ENCODE measurements around the gene ANO5. TPM values are rescaled to one million over a fixed set of nuclear protein-coding genes. Genes with fewer than 3 reads are reported as not detected.
A peak's percentile ranks its signal among the peaks of the same experiment; 100 is the strongest.
"Not testable (repeated sequence)": the region's sequence is repeated elsewhere in the genome, so short reads cannot be mapped to it uniquely, and the experiment has no call there.

The ANO5 gene
- total and polyA plus RNA-seq, 5 donors from 2014 or later, result not detected

DNA sequence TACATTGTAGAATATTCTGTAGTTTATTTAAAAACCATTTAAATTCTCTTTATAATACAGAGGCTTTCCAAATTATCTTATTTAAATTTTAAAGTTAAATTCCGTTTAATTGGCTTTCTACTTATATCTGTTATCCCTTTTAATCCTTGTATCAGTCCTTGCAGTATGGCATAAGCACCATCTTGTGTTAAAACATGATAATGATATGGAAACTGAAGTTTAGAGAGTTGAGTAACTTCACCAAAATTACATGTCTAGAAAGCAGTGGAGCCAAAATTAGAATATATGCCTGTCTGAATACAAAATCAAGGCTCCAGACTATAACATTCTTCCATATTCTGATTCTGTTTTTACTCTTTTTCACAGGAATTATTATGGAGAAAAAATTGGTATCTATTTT lies 57.0 kb downstream of the ANO5 start:
- no peaks in the 10 kb centered on the region for H3K36me3 ChIP-seq (ENCODE audit: control insufficient read depth, insufficient read depth, low read length)
- no peaks in the 10 kb centered on the region for H3K4me1 ChIP-seq (ENCODE audit: control insufficient read depth, insufficient read depth, low read length, poor library complexity, severe bottlenecking)
- Mint-ChIP-seq H3K9me3 (no peaks in the 10 kb centered on the region), H3K27ac (no peak overlapping the region), H3K4me3 (no peak overlapping the region), H3K27me3 (peaks cover 5% of the 10 kb centered on the region), H3K4me1 (no peaks in the 10 kb centered on the region), H3K36me3 (no peaks in the 10 kb centered on the region)
- no peak overlapping the region for H3K4me3 ChIP-seq (ENCODE audit: low read depth, low read length)
- no peaks in the 10 kb centered on the region for H3K27me3 ChIP-seq (ENCODE audit: control insufficient read depth, insufficient read depth, low read length)
- DNase-seq (no peak), ATAC-seq (ENCODE audit: low read depth in 2 of 2) (no peak)
- no peak overlapping the region for H3K27ac ChIP-seq (ENCODE audit: insufficient read depth, low read length, poor library complexity, severe bottlenecking)
- H3K9me3 ChIP-seq (ENCODE audit: control insufficient read depth in 2 of 2, low read length in 2 of 2), result no peaks in the 10 kb centered on the region

DNA sequence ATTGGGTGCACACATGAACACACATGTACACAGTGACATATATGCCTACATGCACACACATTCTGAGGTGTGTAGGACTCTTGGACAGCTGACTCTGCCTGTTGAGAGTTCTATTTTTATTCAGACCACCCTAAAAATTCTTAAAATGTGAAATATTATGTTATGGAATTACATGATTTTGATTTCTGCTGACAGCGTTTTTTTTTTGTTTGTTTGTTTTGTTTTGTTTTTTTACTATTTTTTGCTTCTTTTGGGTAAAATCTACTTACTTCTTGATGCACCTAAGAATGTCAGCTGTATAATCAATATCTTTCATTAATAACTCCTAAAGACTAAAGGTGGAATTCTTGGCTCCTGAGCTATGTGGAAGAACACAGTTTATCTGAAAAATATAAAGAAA lies 64.0 kb downstream of the ANO5 start:
- peaks cover 0 to 2% (median 0%) of the 10 kb centered on the region in 7 donors for H3K9me3 Mint-ChIP-seq
- H3K27me3 ChIP-seq (ENCODE audit: control insufficient read depth, insufficient read depth, low read length), result no peaks in the 10 kb centered on the region
- no peak overlapping the region for H3K4me3 ChIP-seq (ENCODE audit: low read depth, low read length)
- H3K4me1 ChIP-seq (ENCODE audit: control insufficient read depth, insufficient read depth, low read length, poor library complexity, severe bottlenecking), result no peaks in the 10 kb centered on the region
- no peak overlapping the region for H3K27ac Mint-ChIP-seq
- H3K4me1 Mint-ChIP-seq, result no peaks in the 10 kb centered on the region
- H3K36me3 ChIP-seq (ENCODE audit: control insufficient read depth, insufficient read depth, low read length), result no peaks in the 10 kb centered on the region
- H3K27me3 Mint-ChIP-seq, result no peaks in the 10 kb centered on the region
- DNase-seq (no peak), ATAC-seq (ENCODE audit: low read depth in 2 of 2) (no peak)
- no peaks in the 10 kb centered on the region for H3K9me3 ChIP-seq (ENCODE audit: control insufficient read depth in 2 of 2, low read length in 2 of 2)
- H3K4me3 Mint-ChIP-seq, result no peak overlapping the region
- no peak overlapping the region for H3K27ac ChIP-seq (ENCODE audit: insufficient read depth, low read length, poor library complexity, severe bottlenecking)
- no peaks in the 10 kb centered on the region for H3K36me3 Mint-ChIP-seq

DNA sequence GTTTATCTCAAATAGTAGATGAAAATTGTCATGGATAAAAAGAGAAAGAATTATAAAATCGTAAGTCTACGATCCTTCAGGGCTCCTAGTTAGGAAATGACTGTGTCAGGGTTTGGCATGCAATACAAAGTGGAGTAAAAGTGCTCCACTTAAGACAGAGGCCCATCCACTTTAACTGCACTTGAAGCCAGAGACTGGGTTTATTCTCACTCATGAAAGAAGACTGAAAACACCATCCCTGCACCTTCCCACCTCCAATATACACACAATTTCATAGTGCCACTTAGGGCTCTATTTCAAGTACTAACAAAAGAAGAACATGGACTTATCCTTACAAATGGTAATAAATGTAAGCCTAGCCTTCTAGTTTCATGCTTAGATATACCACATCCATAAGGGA lies 70.7 kb downstream of the ANO5 start:
- H3K4me1 Mint-ChIP-seq, result no peaks in the 10 kb centered on the region
- H3K9me3 ChIP-seq (ENCODE audit: control insufficient read depth in 2 of 2, low read length in 2 of 2), result no peaks in the 10 kb centered on the region
- peak overlapping the region in 1 of 3 donors; percentile 11 for H3K27ac Mint-ChIP-seq

DNA sequence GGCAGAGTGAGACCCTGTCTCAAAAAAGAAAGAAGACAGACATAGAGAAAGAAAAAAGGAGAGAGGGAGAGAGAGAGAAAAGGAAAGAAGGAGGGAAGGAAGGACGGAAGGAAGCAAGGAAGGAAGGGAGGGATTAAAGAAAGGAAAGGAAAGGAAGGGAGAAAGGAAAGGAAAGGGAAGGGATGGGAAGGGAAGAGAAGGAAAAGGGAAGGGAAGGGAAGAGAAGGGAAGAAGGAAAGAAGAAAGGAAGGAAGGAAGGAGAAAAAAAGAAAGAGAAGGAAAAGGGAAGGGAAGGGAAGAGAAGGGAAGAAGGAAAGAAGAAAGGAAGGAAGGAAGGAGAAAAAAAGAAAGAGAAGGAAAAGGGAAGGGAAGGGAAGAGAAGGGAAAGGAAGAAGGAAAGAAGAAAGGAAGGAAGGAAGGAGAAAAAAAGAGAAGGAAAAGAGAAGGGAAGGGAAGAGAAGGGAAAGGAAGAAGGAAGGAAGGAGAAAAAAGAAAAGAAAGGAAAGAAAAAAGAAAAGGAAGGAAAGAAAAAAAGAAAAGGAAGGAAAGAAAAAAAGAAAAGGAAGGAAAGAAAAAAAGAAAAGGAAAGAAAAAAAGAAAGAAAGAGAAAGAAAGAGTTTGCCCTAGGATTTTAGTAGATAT lies 76.2 kb downstream of the ANO5 start:
- H3K27ac Mint-ChIP-seq; H3K36me3 ChIP-seq (ENCODE audit: control insufficient read depth, insufficient read depth, low read length); ATAC-seq (ENCODE audit: low read depth in 2 of 2); H3K4me3 Mint-ChIP-seq; H3K27me3 ChIP-seq (ENCODE audit: control insufficient read depth, insufficient read depth, low read length); H3K27ac ChIP-seq (ENCODE audit: insufficient read depth, low read length, poor library complexity, severe bottlenecking); H3K36me3 Mint-ChIP-seq; H3K9me3 ChIP-seq (ENCODE audit: control insufficient read depth in 2 of 2, low read length in 2 of 2); H3K9me3 Mint-ChIP-seq; H3K4me3 ChIP-seq (ENCODE audit: low read depth, low read length); H3K4me1 Mint-ChIP-seq; DNase-seq; H3K4me1 ChIP-seq (ENCODE audit: control insufficient read depth, insufficient read depth, low read length, poor library complexity, severe bottlenecking); H3K27me3 Mint-ChIP-seq: not testable (repeated sequence)

More for the DNA sequence above, 70.7 kb downstream of the ANO5 start:
- peaks cover 0 to 2% (median 0%) of the 10 kb centered on the region in 7 donors for H3K9me3 Mint-ChIP-seq
- Histone ChIP-seq H3K27me3 (ENCODE audit: control insufficient read depth, insufficient read depth, low read length) (no peaks in the 10 kb centered on the region), H3K4me3 (ENCODE audit: low read depth, low read length) (no peak overlapping the region), H3K36me3 (ENCODE audit: control insufficient read depth, insufficient read depth, low read length) (no peaks in the 10 kb centered on the region), H3K27ac (ENCODE audit: insufficient read depth, low read length, poor library complexity, severe bottlenecking) (no peak overlapping the region), H3K4me1 (ENCODE audit: control insufficient read depth, insufficient read depth, low read length, poor library complexity, severe bottlenecking) (no peaks in the 10 kb centered on the region)
- ATAC-seq (ENCODE audit: low read depth in 2 of 2) (no peak), DNase-seq (no peak)
- peaks cover 4% of the 10 kb centered on the region for H3K27me3 Mint-ChIP-seq
- H3K36me3 Mint-ChIP-seq, result no peaks in the 10 kb centered on the region
- no peak overlapping the region for H3K4me3 Mint-ChIP-seq

DNA sequence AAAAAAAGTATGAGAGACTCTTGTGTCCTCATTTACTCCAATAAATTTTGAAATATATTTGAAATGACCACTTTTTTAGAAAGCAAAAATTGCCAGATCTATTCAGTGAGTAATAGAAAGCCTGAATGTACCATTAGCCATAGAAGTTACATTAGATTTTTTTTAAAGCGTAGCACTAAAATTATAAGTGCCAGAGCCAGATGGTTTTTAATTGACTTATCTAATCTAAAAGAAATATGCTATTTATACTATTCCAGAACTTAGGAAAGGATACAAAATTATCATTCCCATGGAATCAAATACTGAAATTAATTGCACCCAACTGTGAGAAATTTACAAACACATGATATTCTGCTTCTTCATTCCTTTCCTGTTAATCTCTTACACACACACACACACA lies 80.9 kb downstream of the ANO5 start:
- Histone ChIP-seq H3K4me1 (ENCODE audit: control insufficient read depth, insufficient read depth, low read length, poor library complexity, severe bottlenecking) (no peaks in the 10 kb centered on the region), H3K27me3 (ENCODE audit: control insufficient read depth, insufficient read depth, low read length) (no peaks in the 10 kb centered on the region), H3K9me3 (ENCODE audit: control insufficient read depth in 2 of 2, low read length in 2 of 2) (no peaks in the 10 kb centered on the region), H3K36me3 (ENCODE audit: control insufficient read depth, insufficient read depth, low read length) (no peaks in the 10 kb centered on the region), H3K4me3 (ENCODE audit: low read depth, low read length) (no peak overlapping the region), H3K27ac (ENCODE audit: insufficient read depth, low read length, poor library complexity, severe bottlenecking) (no peak overlapping the region)
- DNase-seq, result no peak
- no peak overlapping the region for H3K27ac Mint-ChIP-seq
- H3K27me3 Mint-ChIP-seq, result no peaks in the 10 kb centered on the region
- no peaks in the 10 kb centered on the region for H3K4me1 Mint-ChIP-seq
- H3K36me3 Mint-ChIP-seq, result no peaks in the 10 kb centered on the region
- ATAC-seq (ENCODE audit: low read depth in 2 of 2), result no peak
- no peak overlapping the region for H3K4me3 Mint-ChIP-seq
- H3K9me3 Mint-ChIP-seq, result peaks cover 0 to 2% (median 0%) of the 10 kb centered on the region in 7 donors

DNA sequence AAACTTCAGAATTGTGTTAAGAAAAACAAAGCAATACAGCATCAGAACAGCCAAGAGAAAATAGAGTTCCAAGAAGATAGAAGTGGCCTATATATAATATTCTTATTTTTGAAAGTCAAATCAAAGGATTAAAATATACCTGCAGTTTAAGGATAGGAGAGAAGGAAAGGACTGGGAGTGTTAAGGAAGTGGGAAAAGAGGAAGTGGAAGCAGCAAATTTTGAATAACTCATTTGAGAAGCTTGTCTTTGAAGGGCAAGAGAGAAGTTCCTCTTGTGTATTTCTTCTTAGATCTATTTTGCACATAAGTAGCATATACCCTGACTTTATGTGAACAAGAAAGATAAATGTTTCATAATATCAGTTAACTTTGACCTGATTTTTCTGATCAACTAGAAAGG lies 82.7 kb downstream of the ANO5 start:
- Mint-ChIP-seq H3K27ac (no peak overlapping the region), H3K27me3 (no peaks in the 10 kb centered on the region), H3K4me3 (no peak overlapping the region), H3K36me3 (no peaks in the 10 kb centered on the region), H3K9me3 (peaks cover 0 to 1% (median 0%) of the 10 kb centered on the region in 7 donors), H3K4me1 (no peaks in the 10 kb centered on the region)
- ATAC-seq (ENCODE audit: low read depth in 2 of 2), result no peak
- H3K27ac ChIP-seq (ENCODE audit: insufficient read depth, low read length, poor library complexity, severe bottlenecking), result no peak overlapping the region
- no peaks in the 10 kb centered on the region for H3K9me3 ChIP-seq (ENCODE audit: control insufficient read depth in 2 of 2, low read length in 2 of 2)
- H3K36me3 ChIP-seq (ENCODE audit: control insufficient read depth, insufficient read depth, low read length), result no peaks in the 10 kb centered on the region
- H3K27me3 ChIP-seq (ENCODE audit: control insufficient read depth, insufficient read depth, low read length), result no peaks in the 10 kb centered on the region
- no peaks in the 10 kb centered on the region for H3K4me1 ChIP-seq (ENCODE audit: control insufficient read depth, insufficient read depth, low read length, poor library complexity, severe bottlenecking)
- DNase-seq, result no peak
- no peak overlapping the region for H3K4me3 ChIP-seq (ENCODE audit: low read depth, low read length)

DNA sequence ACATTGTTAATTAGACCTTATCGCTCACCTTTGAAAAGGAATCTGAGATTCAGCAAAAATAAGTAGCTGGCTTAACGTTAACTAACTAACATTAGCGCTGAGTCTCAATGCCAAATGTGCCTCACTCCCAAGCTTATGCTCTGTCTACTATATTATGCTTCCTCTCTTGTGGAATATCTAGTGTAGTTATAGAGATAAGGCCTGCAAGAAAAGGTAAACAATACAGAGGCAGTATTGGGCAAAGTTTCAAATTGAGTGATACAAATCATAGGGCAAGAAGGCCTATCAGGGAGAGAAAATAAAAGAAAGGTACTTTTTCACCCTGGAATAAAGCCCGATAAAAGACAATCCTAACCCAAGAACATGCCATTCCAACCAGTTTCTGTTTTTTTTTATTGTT lies 83.7 kb downstream of the ANO5 start:
- Histone ChIP-seq H3K4me1 (ENCODE audit: control insufficient read depth, insufficient read depth, low read length, poor library complexity, severe bottlenecking) (no peaks in the 10 kb centered on the region), H3K36me3 (ENCODE audit: control insufficient read depth, insufficient read depth, low read length) (no peaks in the 10 kb centered on the region), H3K4me3 (ENCODE audit: low read depth, low read length) (no peak overlapping the region), H3K27me3 (ENCODE audit: control insufficient read depth, insufficient read depth, low read length) (no peaks in the 10 kb centered on the region), H3K9me3 (ENCODE audit: control insufficient read depth in 2 of 2, low read length in 2 of 2) (no peaks in the 10 kb centered on the region), H3K27ac (ENCODE audit: insufficient read depth, low read length, poor library complexity, severe bottlenecking) (no peak overlapping the region)
- H3K27me3 Mint-ChIP-seq, result no peaks in the 10 kb centered on the region
- no peak overlapping the region for H3K27ac Mint-ChIP-seq
- ATAC-seq (ENCODE audit: low read depth in 2 of 2), result no peak
- no peak for DNase-seq
- peaks cover 0 to 1% (median 0%) of the 10 kb centered on the region in 7 donors for H3K9me3 Mint-ChIP-seq
- H3K4me3 Mint-ChIP-seq, result no peak overlapping the region
- no peaks in the 10 kb centered on the region for H3K36me3 Mint-ChIP-seq
- no peaks in the 10 kb centered on the region for H3K4me1 Mint-ChIP-seq

DNA sequence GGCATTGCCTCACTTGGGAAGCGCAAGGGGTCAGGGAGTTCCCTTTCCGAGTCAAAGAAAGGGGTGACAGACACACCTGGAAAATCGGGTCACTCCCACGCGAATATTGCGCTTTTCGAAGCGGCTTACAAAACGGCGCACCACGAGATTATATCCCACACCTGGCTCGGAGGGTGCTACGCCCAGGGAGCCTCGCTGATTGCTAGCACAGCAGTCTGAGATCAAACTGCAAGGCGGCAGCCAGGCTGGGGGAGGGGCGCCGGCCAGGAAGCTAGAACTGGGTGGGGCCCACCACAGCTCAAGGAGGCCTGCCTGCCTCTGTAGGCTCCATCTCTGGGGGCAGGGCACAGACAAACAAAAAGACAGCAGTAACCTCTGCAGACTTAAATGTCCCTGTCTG lies 92.1 kb downstream of the ANO5 start:
- ATAC-seq (ENCODE audit: low read depth in 2 of 2); H3K27me3 ChIP-seq (ENCODE audit: control insufficient read depth, insufficient read depth, low read length); H3K27ac ChIP-seq (ENCODE audit: insufficient read depth, low read length, poor library complexity, severe bottlenecking); DNase-seq; H3K36me3 ChIP-seq (ENCODE audit: control insufficient read depth, insufficient read depth, low read length); H3K9me3 Mint-ChIP-seq; H3K27ac Mint-ChIP-seq; H3K36me3 Mint-ChIP-seq; H3K4me3 ChIP-seq (ENCODE audit: low read depth, low read length); H3K4me1 ChIP-seq (ENCODE audit: control insufficient read depth, insufficient read depth, low read length, poor library complexity, severe bottlenecking); H3K9me3 ChIP-seq (ENCODE audit: control insufficient read depth in 2 of 2, low read length in 2 of 2); H3K27me3 Mint-ChIP-seq; H3K4me1 Mint-ChIP-seq; H3K4me3 Mint-ChIP-seq: not testable (repeated sequence)

Measured in CD4-positive, CD25-positive, alpha-beta regulatory T cell (primary cell).